ENCODE measurements around the gene SMAD2.

SMAD2 gene

DNA sequence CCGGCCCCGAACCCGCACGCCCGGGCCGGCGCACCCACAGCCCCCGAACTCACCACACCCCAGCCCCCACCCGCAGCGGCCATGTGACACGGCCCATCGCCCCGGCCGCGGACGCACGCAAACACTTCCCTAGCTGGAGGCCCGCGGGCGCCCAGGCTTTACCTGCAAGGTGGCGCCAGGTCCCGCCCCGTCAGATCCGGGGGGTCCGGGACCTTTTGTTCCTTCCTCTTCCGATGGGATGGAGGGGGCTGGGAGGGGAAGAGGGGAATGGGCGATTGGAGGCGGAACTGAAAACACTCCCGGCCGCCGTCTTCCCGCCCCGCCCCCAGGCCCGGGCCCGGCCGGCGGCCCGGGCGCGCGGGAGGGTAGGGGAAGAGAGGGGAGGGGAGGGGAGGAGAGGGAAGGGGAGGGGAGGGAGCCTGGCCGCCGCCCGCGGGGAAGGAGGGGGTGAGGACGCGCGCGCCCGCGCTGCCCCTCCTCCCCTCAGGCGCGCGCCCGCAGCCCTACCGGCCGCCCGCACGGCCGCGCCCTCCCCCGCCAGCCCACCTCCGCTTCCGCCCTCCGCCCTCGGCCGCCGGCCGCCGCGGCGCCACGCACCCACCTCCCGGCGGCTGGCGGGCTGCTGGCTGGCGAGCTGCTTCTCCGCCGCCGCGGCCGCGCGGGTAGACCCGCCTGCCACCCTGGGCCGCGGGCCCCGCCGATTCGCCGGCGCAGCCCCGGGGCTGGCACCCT is at the start of gene SMAD2:
Gene SMAD2, minus strand, starts transcription at position 461 of the 732 bp plus-strand sequence. CDS start 33,903 bp downstream, outside the sequence.
- peak; percentile 80 for DNase-seq (ENCODE audit: low read depth)
- peak within 1 kb of the TSS; percentile 84 for H3K4me3 ChIP-seq (ENCODE audit: low read depth, low read length)
- TF ChIP-seq, protein P1, sequence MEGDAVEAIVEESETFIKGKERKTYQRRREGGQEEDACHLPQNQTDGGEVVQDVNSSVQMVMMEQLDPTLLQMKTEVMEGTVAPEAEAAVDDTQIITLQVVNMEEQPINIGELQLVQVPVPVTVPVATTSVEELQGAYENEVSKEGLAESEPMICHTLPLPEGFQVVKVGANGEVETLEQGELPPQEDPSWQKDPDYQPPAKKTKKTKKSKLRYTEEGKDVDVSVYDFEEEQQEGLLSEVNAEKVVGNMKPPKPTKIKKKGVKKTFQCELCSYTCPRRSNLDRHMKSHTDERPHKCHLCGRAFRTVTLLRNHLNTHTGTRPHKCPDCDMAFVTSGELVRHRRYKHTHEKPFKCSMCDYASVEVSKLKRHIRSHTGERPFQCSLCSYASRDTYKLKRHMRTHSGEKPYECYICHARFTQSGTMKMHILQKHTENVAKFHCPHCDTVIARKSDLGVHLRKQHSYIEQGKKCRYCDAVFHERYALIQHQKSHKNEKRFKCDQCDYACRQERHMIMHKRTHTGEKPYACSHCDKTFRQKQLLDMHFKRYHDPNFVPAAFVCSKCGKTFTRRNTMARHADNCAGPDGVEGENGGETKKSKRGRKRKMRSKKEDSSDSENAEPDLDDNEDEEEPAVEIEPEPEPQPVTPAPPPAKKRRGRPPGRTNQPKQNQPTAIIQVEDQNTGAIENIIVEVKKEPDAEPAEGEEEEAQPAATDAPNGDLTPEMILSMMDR (conservative IDR thresholded peaks at IDR 0.05; ENCODE audit: low read depth, low read length): no peak

DNA sequence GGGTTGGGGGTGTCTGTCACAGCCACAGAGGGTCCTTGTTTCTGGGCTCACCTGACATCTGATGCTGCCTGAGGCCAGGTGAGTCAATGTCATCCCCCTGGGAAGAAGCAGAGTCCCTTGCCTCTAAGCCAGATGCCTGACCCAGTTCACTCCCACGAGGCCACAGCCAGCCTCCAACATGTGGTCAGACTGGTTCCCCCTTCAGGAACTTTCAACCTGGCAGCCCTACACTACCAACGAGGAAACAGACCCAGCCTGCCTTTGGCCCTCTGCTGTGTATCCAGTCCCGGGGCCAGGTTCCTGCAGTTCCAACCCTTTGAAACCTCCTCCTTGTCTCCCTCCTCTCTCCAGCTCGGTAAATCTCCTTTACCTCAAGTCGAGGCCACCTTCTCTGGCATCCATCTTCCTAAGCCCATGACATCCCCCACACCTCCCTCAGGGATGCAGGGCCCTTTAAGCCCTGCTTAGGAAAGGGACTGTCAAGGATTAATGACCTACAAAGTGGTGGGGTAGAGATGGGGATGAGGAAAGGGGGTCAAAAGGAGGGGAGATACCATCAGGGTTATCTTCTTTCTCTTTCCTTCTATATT is 49.2 kb upstream of the SMAD2 start:
- DNase-seq (ENCODE audit: low read depth): no peak
- no peak overlapping the region for H3K4me3 ChIP-seq (ENCODE audit: low read depth, low read length)
- TF ChIP-seq, protein P1 (conservative IDR thresholded peaks at IDR 0.05; ENCODE audit: low read depth, low read length): no peak

DNA sequence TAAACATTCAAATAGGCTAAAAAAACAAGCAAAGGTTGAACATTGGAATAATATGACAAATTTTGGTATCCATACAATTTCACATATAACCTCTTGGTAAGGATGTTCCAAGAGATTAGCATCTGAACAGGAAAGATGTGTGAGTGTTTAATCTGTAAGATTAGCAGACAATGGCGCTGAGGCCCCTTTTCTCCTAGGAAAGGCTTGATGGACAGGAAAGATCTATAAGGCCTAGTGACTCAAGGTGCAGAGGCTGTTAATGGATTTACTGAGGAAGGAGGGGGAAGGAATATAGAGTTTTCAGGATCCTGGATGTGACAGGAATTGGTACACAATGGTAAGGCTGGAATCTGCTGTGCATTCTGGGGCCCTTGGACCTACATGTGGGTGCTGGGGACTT is 48.1 kb upstream of the SMAD2 start:
- TF ChIP-seq, protein P1 (conservative IDR thresholded peaks at IDR 0.05; ENCODE audit: low read depth, low read length): no peak
- no peak for DNase-seq (ENCODE audit: low read depth)
- H3K4me3 ChIP-seq (ENCODE audit: low read depth, low read length): no peak overlapping the region

DNA sequence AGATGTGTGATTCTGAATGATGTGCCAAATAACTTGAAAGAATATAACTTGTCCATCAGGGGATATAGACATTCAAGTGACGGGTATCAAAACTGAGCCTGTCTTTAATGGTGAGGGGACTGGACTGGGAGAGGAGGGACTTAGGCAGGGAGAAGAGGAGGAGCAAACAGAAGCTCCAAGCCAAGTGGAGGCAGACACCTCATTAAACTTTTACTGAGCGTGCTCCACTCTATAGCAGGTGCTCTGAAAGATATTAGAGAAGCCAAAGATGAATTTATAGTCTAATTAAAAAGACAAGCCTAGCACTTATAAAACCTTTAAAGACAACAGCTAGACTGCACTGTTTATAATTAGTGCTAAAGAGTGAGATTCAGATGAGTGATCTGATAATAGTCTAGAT is 47.7 kb upstream of the SMAD2 start:
- no peak for DNase-seq (ENCODE audit: low read depth)
- TF ChIP-seq, protein P1 (conservative IDR thresholded peaks at IDR 0.05; ENCODE audit: low read depth, low read length): no peak
- H3K4me3 ChIP-seq (ENCODE audit: low read depth, low read length): no peak overlapping the region

DNA sequence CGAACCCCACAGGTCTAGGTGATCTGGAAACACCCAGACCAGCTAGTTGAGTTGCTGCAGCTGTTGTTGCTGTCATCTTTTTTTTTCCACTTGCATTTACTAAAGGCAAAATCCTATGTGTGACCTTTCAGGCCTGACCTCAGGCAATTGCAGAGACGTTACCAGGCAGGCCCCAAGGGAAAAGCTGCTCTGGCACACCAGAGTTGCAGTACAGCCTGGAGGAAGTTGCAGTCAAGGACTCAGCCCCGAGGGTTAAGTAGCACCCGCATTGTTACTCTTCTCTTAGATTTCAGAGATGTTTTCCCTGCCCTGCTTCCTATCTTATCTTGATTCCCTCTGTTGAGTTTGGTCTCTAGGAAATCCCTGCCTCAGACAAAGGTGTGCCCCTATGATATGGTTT is 45.2 kb upstream of the SMAD2 start:
- TF ChIP-seq, protein P1 (conservative IDR thresholded peaks at IDR 0.05; ENCODE audit: low read depth, low read length): no peak
- no peak for DNase-seq (ENCODE audit: low read depth)

DNA sequence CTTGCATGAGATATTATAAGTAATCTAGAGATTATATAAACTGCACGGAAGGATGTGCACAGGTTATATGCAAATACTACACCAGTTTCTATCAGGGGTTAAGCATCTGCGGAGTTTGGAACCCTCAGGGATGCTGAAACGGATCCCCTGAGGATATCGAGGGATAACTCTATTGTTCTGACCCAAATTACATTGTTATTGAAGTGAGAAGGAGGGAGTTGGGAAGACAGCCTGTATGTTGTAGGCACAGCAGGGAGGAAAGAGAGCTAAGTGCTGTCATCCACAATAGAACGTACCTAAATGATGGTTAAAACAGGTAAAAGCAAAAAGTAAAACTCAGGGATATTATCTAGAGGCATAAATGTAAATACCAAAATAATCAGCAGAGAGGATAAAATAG is 44.6 kb upstream of the SMAD2 start:
- DNase-seq (ENCODE audit: low read depth): no peak
- TF ChIP-seq, protein P1 (conservative IDR thresholded peaks at IDR 0.05; ENCODE audit: low read depth, low read length): no peak

More for the DNA sequence above, 45.2 kb upstream of the SMAD2 start:
- no peak overlapping the region for H3K4me3 ChIP-seq (ENCODE audit: low read depth, low read length)

More for the DNA sequence above, 44.6 kb upstream of the SMAD2 start:
- H3K4me3 ChIP-seq (ENCODE audit: low read depth, low read length): no peak overlapping the region

Measured in choroid plexus epithelial cell (primary cell).